Neuronal stem cell (in vitro differentiated cells): ENCODE data around the gene ADCY1.

Experiments used
- DNase-seq: peaks from one replicate; pipeline ENCODE4 v3.0.0-alpha.2; 2013; ENCODE audit warnings: low spot score
- H2AFZ ChIP-seq: one replicate; pipeline ENCODE4 v1.6.1; 2013; ENCODE audit warnings: mild to moderate bottlenecking, low read length, inconsistent platforms
- H2AK5ac ChIP-seq: 2 replicates; pipeline ENCODE4 v1.6.1; 2013; ENCODE audit warnings: low read depth, mild to moderate bottlenecking, inconsistent platforms, low read length, moderate library complexity, mixed read lengths
- H2BK120ac ChIP-seq: 2 replicates; pipeline ENCODE4 v1.6.1; 2013; ENCODE audit warnings: low read depth, mild to moderate bottlenecking, inconsistent platforms, low read length, moderate library complexity, mixed read lengths
- H2BK12ac ChIP-seq: one replicate; pipeline ENCODE4 v1.6.1; 2013; ENCODE audit warnings: low read length, inconsistent platforms
- H2BK15ac ChIP-seq: 2 replicates; pipeline ENCODE4 v1.6.1; 2013; ENCODE audit warnings: mild to moderate bottlenecking, low read length, inconsistent platforms, mixed read lengths
- H2BK5ac ChIP-seq: one replicate; pipeline ENCODE4 v1.6.1; 2013; ENCODE audit warnings: inconsistent platforms, mild to moderate bottlenecking, low read length, moderate library complexity
- H3K14ac ChIP-seq: one replicate; pipeline ENCODE4 v1.6.1; 2013; ENCODE audit warnings: low read length, inconsistent platforms
- H3K18ac ChIP-seq: 2 replicates; pipeline ENCODE4 v1.6.1; 2013; ENCODE audit warnings: low read length, inconsistent platforms
- H3K23ac ChIP-seq: 2 replicates; pipeline ENCODE4 v1.6.1; 2013; ENCODE audit warnings: low read depth, mild to moderate bottlenecking, mixed read lengths, low read length, inconsistent platforms; ENCODE audit not compliant: poor library complexity
- H3K27ac ChIP-seq: replicated peaks from 3 replicates; pipeline ENCODE4 v1.5.1; 2013; ENCODE audit warnings: low read length, inconsistent platforms
- H3K27me3 ChIP-seq, 3 experiments: 2 replicates each; pipeline ENCODE4 v1.6.1; 2013; ENCODE audit warnings: low read length in 3 of 3, mild to moderate bottlenecking in 2 of 3, inconsistent platforms in 1 of 3, low read depth in 1 of 3, mixed read lengths in 1 of 3, moderate library complexity in 1 of 3; ENCODE audit not compliant: control insufficient read depth in 3 of 3, insufficient read depth in 3 of 3
- H3K36me3 ChIP-seq, 2 donors: replicated peaks in 1 of 2; 2 replicates each; pipeline ENCODE4 v1.6.1; 2013; ENCODE audit warnings: low read length in 2 of 2; ENCODE audit not compliant: control insufficient read depth in 2 of 2, insufficient read depth in 2 of 2
- H3K4ac ChIP-seq: 2 replicates; pipeline ENCODE4 v1.6.1; 2013; ENCODE audit warnings: inconsistent platforms, mild to moderate bottlenecking, low read length, moderate library complexity
- H3K4me1 ChIP-seq, 2 donors: 1 replicate in 1 of 2; 2 replicates in 1 of 2; pipeline ENCODE4 v1.6.1; 2013; ENCODE audit warnings: low read length in 2 of 2, low read depth in 1 of 2; ENCODE audit not compliant: control insufficient read depth in 2 of 2, insufficient read depth in 1 of 2
- H3K4me2 ChIP-seq: one replicate; pipeline ENCODE4 v1.6.1; 2013; ENCODE audit warnings: mild to moderate bottlenecking, low read length, inconsistent platforms; ENCODE audit not compliant: insufficient read depth, poor library complexity, severe bottlenecking
- H3K4me3 ChIP-seq, 2 donors: 2 replicates each; pipeline ENCODE4 v1.5.1; 2013; ENCODE audit warnings: low read length in 2 of 2, mild to moderate bottlenecking in 2 of 2, inconsistent platforms in 1 of 2, moderate library complexity in 1 of 2
- H3K79me1 ChIP-seq: one replicate; pipeline ENCODE4 v1.6.1; 2013; ENCODE audit warnings: low read depth, mild to moderate bottlenecking, inconsistent platforms, low read length, moderate library complexity
- H3K9ac ChIP-seq: one replicate; pipeline ENCODE4 v1.6.1; 2013; ENCODE audit warnings: mild to moderate bottlenecking, low read depth, low read length, inconsistent platforms; ENCODE audit not compliant: poor library complexity
- H3K9me3 ChIP-seq, 2 donors: replicated peaks in 1 of 2; 2 replicates each; pipeline versions ENCODE3 to v1.6.1; 2013; ENCODE audit warnings: low read length in 2 of 2, mild to moderate bottlenecking in 2 of 2, inconsistent platforms in 1 of 2, low read depth in 1 of 2, mixed read lengths in 1 of 2, moderate library complexity in 1 of 2; ENCODE audit not compliant: control insufficient read depth in 2 of 2, insufficient read depth in 1 of 2
- H4K8ac ChIP-seq: one replicate; pipeline ENCODE4 v1.6.1; 2013; ENCODE audit warnings: low read depth, mild to moderate bottlenecking, inconsistent platforms, low read length, moderate library complexity
- H4K91ac ChIP-seq: one replicate; pipeline ENCODE4 v1.6.1; 2013; ENCODE audit warnings: low read length, low read depth, mild to moderate bottlenecking, inconsistent platforms; ENCODE audit not compliant: poor library complexity
- WGBS, 2 donors: extraction: QIAGEN DNeasy Blood & Tissue Kit; methylation state at CpG; one replicate each; pipeline ENCODE4 v1.1.7; 2013; ENCODE audit warnings: missing lambda C conversion rate in 2 of 2, mixed read lengths in 1 of 2; ENCODE audit not compliant: insufficient read length in 2 of 2, insufficient replicate concordance in 1 of 2; ENCODE audit errors: extremely low coverage in 2 of 2; 5-methylcytosine and 5-hydroxymethylcytosine counted together

The ADCY1 gene

GRCh38 chr7:45660201-45660900 lies 86.2 kb downstream of the ADCY1 start:
- Histone ChIP-seq H3K79me1 (no peaks in the 10 kb centered on the region), H3K23ac (peak overlapping the region; percentile 29), H2BK15ac (no peak overlapping the region), H3K9ac (no peak overlapping the region), H3K9me3 (no peaks in the 10 kb centered on the region), H3K14ac (no peak overlapping the region), H3K27me3 (no peaks in the 10 kb centered on the region), H2BK5ac (no peak overlapping the region), H3K4ac (no peak overlapping the region), H2BK120ac (no peak overlapping the region), H3K27ac (no peak overlapping the region), H4K91ac (no peak overlapping the region), H3K4me3 (no peak overlapping the region), H3K18ac (no peak overlapping the region), H3K36me3 (no peaks in the 10 kb centered on the region), H2AFZ (no peak overlapping the region), H3K4me2 (no peak overlapping the region), H2AK5ac (no peak overlapping the region), H4K8ac (no peak overlapping the region), H2BK12ac (no peak overlapping the region), H3K4me1 (no peaks in the 10 kb centered on the region)
- no peak for DNase-seq
- no CpG with 5 or more reads among the region's 6 CpGs for WGBS, 2 donors

GRCh38 chr7:45660901-45661211 lies 86.7 kb downstream of the ADCY1 start:
- Histone ChIP-seq H4K8ac (no peak overlapping the region), H3K4me3 (no peak overlapping the region), H3K9ac (no peak overlapping the region), H3K4ac (no peak overlapping the region), H3K14ac (no peak overlapping the region), H3K23ac (peak overlapping the region; percentile 29), H3K4me1 (no peaks in the 10 kb centered on the region), H3K79me1 (no peaks in the 10 kb centered on the region), H2BK12ac (no peak overlapping the region), H2BK120ac (no peak overlapping the region), H3K9me3 (no peaks in the 10 kb centered on the region), H4K91ac (no peak overlapping the region), H3K36me3 (no peaks in the 10 kb centered on the region), H3K4me2 (no peak overlapping the region), H3K27me3 (no peaks in the 10 kb centered on the region), H2AFZ (no peak overlapping the region), H2BK5ac (no peak overlapping the region), H2BK15ac (no peak overlapping the region), H3K27ac (no peak overlapping the region), H3K18ac (no peak overlapping the region), H2AK5ac (no peak overlapping the region)
- DNase-seq, result no peak
- no CpG with 5 or more reads among the region's 1 CpG for WGBS, 2 donors

GRCh38 chr7:45661302-45661995 lies 87.3 kb downstream of the ADCY1 start:
- no peak overlapping the region for H4K91ac ChIP-seq
- no peak overlapping the region for H2BK12ac ChIP-seq
- H3K14ac ChIP-seq, result no peak overlapping the region
- H3K23ac ChIP-seq, result no peak overlapping the region
- no peaks in the 10 kb centered on the region for H3K27me3 ChIP-seq
- H3K4me3 ChIP-seq, result no peak overlapping the region
- no peak overlapping the region for H2AK5ac ChIP-seq
- H2BK5ac ChIP-seq, result no peak overlapping the region
- H3K4me1 ChIP-seq, result no peaks in the 10 kb centered on the region
- H2AFZ ChIP-seq, result no peak overlapping the region
- no peak overlapping the region for H3K4ac ChIP-seq
- no peaks in the 10 kb centered on the region for H3K36me3 ChIP-seq
- no peak overlapping the region for H4K8ac ChIP-seq
- H2BK15ac ChIP-seq, result no peak overlapping the region
- H2BK120ac ChIP-seq, result no peak overlapping the region
- no CpG with 5 or more reads among the region's 16 CpGs for WGBS, 2 donors
- H3K4me2 ChIP-seq, result no peak overlapping the region
- no peak overlapping the region for H3K18ac ChIP-seq
- H3K9me3 ChIP-seq, result no peaks in the 10 kb centered on the region
- no peak overlapping the region for H3K27ac ChIP-seq
- no peak overlapping the region for H3K9ac ChIP-seq
- no peak for DNase-seq
- no peaks in the 10 kb centered on the region for H3K79me1 ChIP-seq

- Histone ChIP-seq H3K4me2 (no peak overlapping the region), H3K9me3 (no peaks in the 10 kb centered on the region), H4K8ac (no peak overlapping the region), H4K91ac (no peak overlapping the region), H3K79me1 (no peaks in the 10 kb centered on the region), H2BK120ac (no peak overlapping the region), H2BK5ac (no peak overlapping the region), H3K27me3 (no peaks in the 10 kb centered on the region), H3K4me3 (no peak overlapping the region), H3K27ac (no peak overlapping the region), H2BK12ac (no peak overlapping the region), H2AFZ (no peak overlapping the region), H3K23ac (no peak overlapping the region), H2BK15ac (no peak overlapping the region), H3K9ac (no peak overlapping the region), H3K4ac (no peak overlapping the region), H3K4me1 (no peaks in the 10 kb centered on the region), H3K36me3 (no peaks in the 10 kb centered on the region), H3K18ac (no peak overlapping the region), H3K14ac (no peak overlapping the region), H2AK5ac (no peak overlapping the region)
- DNase-seq, result no peak
- no CpG with 5 or more reads among the region's 6 CpGs for WGBS, 2 donors
Observed at GRCh38 chr7:45662018-45662417, 87.8 kb downstream of the ADCY1 start.
